ENCODE measurements around the gene RRP7A. TPM values are rescaled to one million over a fixed set of nuclear protein-coding genes. Genes with fewer than 3 reads are reported as not detected.

The RRP7A gene
- total RNA-seq, 1 experiment from 2014 or later = 50.8 TPM

DNA sequence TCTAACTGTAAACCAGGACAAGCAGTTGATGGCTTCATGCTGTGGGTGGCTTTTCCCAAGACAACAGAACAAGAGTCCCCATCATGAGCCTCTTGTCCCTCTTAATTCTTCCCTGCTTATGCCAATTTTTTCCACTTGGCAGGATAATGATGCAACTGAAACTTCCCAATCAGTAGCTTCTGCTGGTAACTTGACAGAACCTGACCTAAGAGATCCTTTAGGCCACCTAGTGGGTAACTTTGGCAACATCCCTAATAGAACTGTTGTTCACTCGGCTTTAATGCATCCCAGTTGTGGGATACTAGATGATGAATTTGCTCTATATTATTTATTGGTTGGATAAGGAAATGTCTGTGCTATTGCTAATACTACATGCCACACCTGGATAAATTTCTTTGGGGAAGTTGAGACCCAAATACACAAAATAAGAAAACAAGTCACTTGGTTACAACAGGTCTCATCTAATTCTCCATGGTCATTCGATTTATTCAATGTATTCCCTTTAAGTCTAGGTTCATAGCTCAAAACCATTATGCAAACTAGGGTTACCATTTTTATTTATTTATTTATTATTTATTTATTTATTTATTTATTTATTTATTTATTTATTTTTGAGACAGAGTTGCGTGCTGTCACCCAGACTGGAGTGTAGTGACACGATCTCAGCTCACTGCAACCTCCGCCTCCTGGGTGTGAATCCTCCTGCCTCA lies 46.0 kb downstream of the RRP7A start (continued):
- TF ChIP-seq, protein P1, sequence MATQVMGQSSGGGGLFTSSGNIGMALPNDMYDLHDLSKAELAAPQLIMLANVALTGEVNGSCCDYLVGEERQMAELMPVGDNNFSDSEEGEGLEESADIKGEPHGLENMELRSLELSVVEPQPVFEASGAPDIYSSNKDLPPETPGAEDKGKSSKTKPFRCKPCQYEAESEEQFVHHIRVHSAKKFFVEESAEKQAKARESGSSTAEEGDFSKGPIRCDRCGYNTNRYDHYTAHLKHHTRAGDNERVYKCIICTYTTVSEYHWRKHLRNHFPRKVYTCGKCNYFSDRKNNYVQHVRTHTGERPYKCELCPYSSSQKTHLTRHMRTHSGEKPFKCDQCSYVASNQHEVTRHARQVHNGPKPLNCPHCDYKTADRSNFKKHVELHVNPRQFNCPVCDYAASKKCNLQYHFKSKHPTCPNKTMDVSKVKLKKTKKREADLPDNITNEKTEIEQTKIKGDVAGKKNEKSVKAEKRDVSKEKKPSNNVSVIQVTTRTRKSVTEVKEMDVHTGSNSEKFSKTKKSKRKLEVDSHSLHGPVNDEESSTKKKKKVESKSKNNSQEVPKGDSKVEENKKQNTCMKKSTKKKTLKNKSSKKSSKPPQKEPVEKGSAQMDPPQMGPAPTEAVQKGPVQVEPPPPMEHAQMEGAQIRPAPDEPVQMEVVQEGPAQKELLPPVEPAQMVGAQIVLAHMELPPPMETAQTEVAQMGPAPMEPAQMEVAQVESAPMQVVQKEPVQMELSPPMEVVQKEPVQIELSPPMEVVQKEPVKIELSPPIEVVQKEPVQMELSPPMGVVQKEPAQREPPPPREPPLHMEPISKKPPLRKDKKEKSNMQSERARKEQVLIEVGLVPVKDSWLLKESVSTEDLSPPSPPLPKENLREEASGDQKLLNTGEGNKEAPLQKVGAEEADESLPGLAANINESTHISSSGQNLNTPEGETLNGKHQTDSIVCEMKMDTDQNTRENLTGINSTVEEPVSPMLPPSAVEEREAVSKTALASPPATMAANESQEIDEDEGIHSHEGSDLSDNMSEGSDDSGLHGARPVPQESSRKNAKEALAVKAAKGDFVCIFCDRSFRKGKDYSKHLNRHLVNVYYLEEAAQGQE (IDR thresholded peaks at IDR 0.05; ENCODE audit: low read depth) = no peak
- TF ChIP-seq EZH2phosphoT487 (IDR thresholded peaks at IDR 0.05; ENCODE audit: borderline replicate concordance) (no peak), CBX3 (IDR thresholded peaks at IDR 0.05; ENCODE audit: low read depth) (no peak)

DNA sequence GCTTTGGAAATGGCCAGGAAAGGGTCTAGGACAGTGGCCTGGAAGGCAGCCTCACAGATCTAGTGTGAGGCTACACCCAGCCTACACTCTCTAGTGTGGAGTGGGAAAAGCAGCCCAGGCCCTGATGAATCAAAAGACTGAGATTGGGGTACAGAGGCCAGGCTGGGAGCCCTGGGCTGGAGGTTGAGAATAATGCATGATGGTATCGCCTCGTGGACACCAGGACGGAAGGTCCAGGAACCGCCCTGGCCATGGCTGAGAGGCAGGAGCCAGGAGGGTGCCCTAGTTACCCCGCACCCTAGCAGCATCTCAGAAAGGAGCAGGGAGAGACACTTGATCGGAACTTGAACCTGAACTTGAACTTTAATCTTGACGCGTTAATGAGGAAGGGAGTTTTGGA lies 46.9 kb downstream of the RRP7A start:
- no peak overlapping the region for H2AFZ ChIP-seq (ENCODE audit: low read depth, low read length, poor library complexity, severe bottlenecking)
- CTCF ChIA-PET = interaction anchor here (1.3 to 1.6 kb wide), 4 partner anchors 10 to 382 kb away, joined by 3 to 9 read pairs (median 6); partner anchors contain the start of gene NDUFA6
- POLR2A ChIA-PET = no interaction called here
- H3K4me1 ChIP-seq (ENCODE audit: control insufficient read depth in 1 of 2, insufficient read depth in 2 of 2, low read length in 2 of 2) = no peaks in the 10 kb centered on the region
- no peak overlapping the region for H3K9ac ChIP-seq (ENCODE audit: low read length)
- H3K9me3 ChIP-seq (ENCODE audit: control insufficient read depth in 1 of 2, insufficient read depth in 1 of 2, low read depth in 1 of 2, low read length in 2 of 2) = no peaks in the 10 kb centered on the region
- DNase-seq (ENCODE audit: low read depth, low spot score) (no peak), ATAC-seq (no peak)
- RAD21 ChIA-PET (ENCODE audit: low non-redundant PET in 1 of 2, low total read pairs in 2 of 2, uncharacterized antibody in 2 of 2, unreplicated experiment in 2 of 2) = interaction anchor here in 1 of 2 experiments (1.4 kb wide), 1 partner anchor 28 kb away, joined by 3 read pairs; no protein-coding TSS in a partner anchor
- intact Hi-C loops (cut with micrococcal nuclease) = loop anchor here (1.0 kb wide), 2 partner anchors 303 to 382 kb away; partner anchors contain the start of gene NDUFA6
- no peak overlapping the region for H3K4me2 ChIP-seq (ENCODE audit: low read length)
- H3K9me2 ChIP-seq (ENCODE audit: insufficient read depth) = no peaks in the 10 kb centered on the region
- H3K4me3 ChIP-seq (replicated peaks in 1 of 2; ENCODE audit: low read depth in 1 of 2, low read length in 2 of 2) = no peak overlapping the region
- no peak overlapping the region for H3K27ac ChIP-seq (ENCODE audit: low read depth, low read length)
- H3K27me3 ChIP-seq (ENCODE audit: insufficient read depth, low read length) = peaks cover 5% of the 10 kb centered on the region; the same call in 1 of the 2 replicates
- no peaks in the 10 kb centered on the region for H3K79me2 ChIP-seq (ENCODE audit: insufficient read depth, low read length)
- no peaks in the 10 kb centered on the region for H3K36me3 ChIP-seq (ENCODE audit: control insufficient read depth in 1 of 2, insufficient read depth in 2 of 2, low read length in 2 of 2)
- H4K20me1 ChIP-seq (ENCODE audit: insufficient read depth) = no peaks in the 10 kb centered on the region
- BruUV-seq (replicated peaks) = no TSS peak
- no peak for TF ChIP-seq POLR2AphosphoS5 (IDR thresholded peaks at IDR 0.05; ENCODE audit: low read depth, low read length)
- TF ChIP-seq, protein P2, sequence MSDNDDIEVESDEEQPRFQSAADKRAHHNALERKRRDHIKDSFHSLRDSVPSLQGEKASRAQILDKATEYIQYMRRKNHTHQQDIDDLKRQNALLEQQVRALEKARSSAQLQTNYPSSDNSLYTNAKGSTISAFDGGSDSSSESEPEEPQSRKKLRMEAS (IDR thresholded peaks at IDR 0.05) = no peak
- no peak for TF ChIP-seq JUND (IDR thresholded peaks at IDR 0.05)
- TF ChIP-seq EZH2 (IDR thresholded peaks at IDR 0.05) = no peak
- TF ChIP-seq, protein P3, sequence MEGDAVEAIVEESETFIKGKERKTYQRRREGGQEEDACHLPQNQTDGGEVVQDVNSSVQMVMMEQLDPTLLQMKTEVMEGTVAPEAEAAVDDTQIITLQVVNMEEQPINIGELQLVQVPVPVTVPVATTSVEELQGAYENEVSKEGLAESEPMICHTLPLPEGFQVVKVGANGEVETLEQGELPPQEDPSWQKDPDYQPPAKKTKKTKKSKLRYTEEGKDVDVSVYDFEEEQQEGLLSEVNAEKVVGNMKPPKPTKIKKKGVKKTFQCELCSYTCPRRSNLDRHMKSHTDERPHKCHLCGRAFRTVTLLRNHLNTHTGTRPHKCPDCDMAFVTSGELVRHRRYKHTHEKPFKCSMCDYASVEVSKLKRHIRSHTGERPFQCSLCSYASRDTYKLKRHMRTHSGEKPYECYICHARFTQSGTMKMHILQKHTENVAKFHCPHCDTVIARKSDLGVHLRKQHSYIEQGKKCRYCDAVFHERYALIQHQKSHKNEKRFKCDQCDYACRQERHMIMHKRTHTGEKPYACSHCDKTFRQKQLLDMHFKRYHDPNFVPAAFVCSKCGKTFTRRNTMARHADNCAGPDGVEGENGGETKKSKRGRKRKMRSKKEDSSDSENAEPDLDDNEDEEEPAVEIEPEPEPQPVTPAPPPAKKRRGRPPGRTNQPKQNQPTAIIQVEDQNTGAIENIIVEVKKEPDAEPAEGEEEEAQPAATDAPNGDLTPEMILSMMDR (IDR thresholded peaks at IDR 0.05 in 2 of 3, conservative IDR thresholded peaks at IDR 0.05 in 1 of 3; ENCODE audit: borderline replicate concordance in 1 of 3, insufficient read depth in 1 of 3, low read depth in 2 of 3, low read length in 2 of 3) = no peak
- TF ChIP-seq POLR2A (IDR thresholded peaks at IDR 0.05; ENCODE audit: borderline replicate concordance, extremely low read depth, insufficient read depth, insufficient read length) = no peak
- TF ChIP-seq CBX3 (IDR thresholded peaks at IDR 0.05; ENCODE audit: low read depth) = no peak
- TF ChIP-seq ELF1 (IDR thresholded peaks at IDR 0.05; ENCODE audit: borderline replicate concordance, low read depth) = no peak
- no peak for TF ChIP-seq EGR1 (IDR thresholded peaks at IDR 0.05; ENCODE audit: low read depth)
- no peak for TF ChIP-seq RAD21 (IDR thresholded peaks at IDR 0.05; ENCODE audit: low read depth)
- no peak for TF ChIP-seq CEBPB (IDR thresholded peaks at IDR 0.05; ENCODE audit: low read depth)
- TF ChIP-seq, protein P4, sequence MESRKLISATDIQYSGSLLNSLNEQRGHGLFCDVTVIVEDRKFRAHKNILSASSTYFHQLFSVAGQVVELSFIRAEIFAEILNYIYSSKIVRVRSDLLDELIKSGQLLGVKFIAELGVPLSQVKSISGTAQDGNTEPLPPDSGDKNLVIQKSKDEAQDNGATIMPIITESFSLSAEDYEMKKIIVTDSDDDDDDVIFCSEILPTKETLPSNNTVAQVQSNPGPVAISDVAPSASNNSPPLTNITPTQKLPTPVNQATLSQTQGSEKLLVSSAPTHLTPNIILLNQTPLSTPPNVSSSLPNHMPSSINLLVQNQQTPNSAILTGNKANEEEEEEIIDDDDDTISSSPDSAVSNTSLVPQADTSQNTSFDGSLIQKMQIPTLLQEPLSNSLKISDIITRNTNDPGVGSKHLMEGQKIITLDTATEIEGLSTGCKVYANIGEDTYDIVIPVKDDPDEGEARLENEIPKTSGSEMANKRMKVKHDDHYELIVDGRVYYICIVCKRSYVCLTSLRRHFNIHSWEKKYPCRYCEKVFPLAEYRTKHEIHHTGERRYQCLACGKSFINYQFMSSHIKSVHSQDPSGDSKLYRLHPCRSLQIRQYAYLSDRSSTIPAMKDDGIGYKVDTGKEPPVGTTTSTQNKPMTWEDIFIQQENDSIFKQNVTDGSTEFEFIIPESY (IDR thresholded peaks at IDR 0.05; ENCODE audit: extremely low read depth, insufficient replicate concordance, low read length) = no peak
- TF ChIP-seq SP1 (IDR thresholded peaks at IDR 0.05; ENCODE audit: low read depth) = no peak

Data from HCT116 (cell line).